ENCODE measurements around the gene RNLS. TPM values are rescaled to one million over a fixed set of nuclear protein-coding genes. Genes with fewer than 3 reads are reported as not detected.

RNLS gene
- total RNA-seq, 1 donor from 2014 or later: 13.3 TPM

- no peaks in the 10 kb centered on the region for H3K27me3 ChIP-seq
- intact Hi-C loops (cut with DNase I): no loop called here
- peaks cover 24% of the 10 kb centered on the region for H3K4me1 ChIP-seq
- H3K4me3 ChIP-seq: no peak overlapping the region
- no peaks in the 10 kb centered on the region for H3K36me3 ChIP-seq
- H3K9me3 ChIP-seq: no peaks in the 10 kb centered on the region
- TF ChIP-seq POLR2A (IDR thresholded peaks at IDR 0.05) (no peak), POLR2AphosphoS5 (IDR thresholded peaks at IDR 0.05; ENCODE audit: insufficient read depth in 1 of 2, low read depth in 1 of 2) (peak in 1 of 2 donors; percentile 54)
- no peak for DNase-seq (ENCODE audit: extremely low spot score in 2 of 2)
- H3K27ac ChIP-seq: no peak overlapping the region
These were observed 108.9 kb downstream of the RNLS start for GRCh38 chr10:88473989-88474883.

- Histone ChIP-seq H3K27me3 (no peaks in the 10 kb centered on the region), H3K27ac (no peak overlapping the region), H3K36me3 (no peaks in the 10 kb centered on the region), H3K4me1 (peaks cover 28% of the 10 kb centered on the region), H3K9me3 (no peaks in the 10 kb centered on the region), H3K4me3 (no peak overlapping the region)
- DNase-seq (ENCODE audit: extremely low spot score in 2 of 2): no peak
- intact Hi-C loops (cut with DNase I): no loop called here
- TF ChIP-seq POLR2AphosphoS5 (IDR thresholded peaks at IDR 0.05; ENCODE audit: insufficient read depth in 1 of 2, low read depth in 1 of 2): no peak
- TF ChIP-seq POLR2A (IDR thresholded peaks at IDR 0.05): no peak
- TF ChIP-seq CTCF (IDR thresholded peaks at IDR 0.05): no peak
These were observed 110.6 kb downstream of the RNLS start for GRCh38 chr10:88472540-88472939.

- Histone ChIP-seq H3K9me3 (no peaks in the 10 kb centered on the region), H3K4me1 (peaks cover 30% of the 10 kb centered on the region), H3K27me3 (no peaks in the 10 kb centered on the region), H3K4me3 (no peak overlapping the region), H3K27ac (no peak overlapping the region), H3K36me3 (no peaks in the 10 kb centered on the region)
- no peak for DNase-seq (ENCODE audit: extremely low spot score in 2 of 2)
- intact Hi-C loops (cut with DNase I): no loop called here
- TF ChIP-seq POLR2AphosphoS5 (IDR thresholded peaks at IDR 0.05; ENCODE audit: insufficient read depth in 1 of 2, low read depth in 1 of 2) (no peak), CTCF (IDR thresholded peaks at IDR 0.05) (no peak), POLR2A (IDR thresholded peaks at IDR 0.05) (no peak)
These were observed 111.2 kb downstream of the RNLS start for GRCh38 chr10:88471899-88472298.

GRCh38 chr10:88467835-88468485 is 115.2 kb downstream of the RNLS start:
- intact Hi-C loops (cut with DNase I): no loop called here
- TF ChIP-seq CTCF (IDR thresholded peaks at IDR 0.05): no peak
- no peak for TF ChIP-seq POLR2A (IDR thresholded peaks at IDR 0.05)
- no peak for TF ChIP-seq POLR2AphosphoS5 (IDR thresholded peaks at IDR 0.05; ENCODE audit: insufficient read depth in 1 of 2, low read depth in 1 of 2)

GRCh38 chr10:88466786-88467185 is 116.3 kb downstream of the RNLS start:
- no peak for DNase-seq (ENCODE audit: extremely low spot score in 2 of 2)
- Histone ChIP-seq H3K9me3 (no peaks in the 10 kb centered on the region), H3K27me3 (no peaks in the 10 kb centered on the region), H3K4me3 (no peak overlapping the region), H3K4me1 (peaks cover 14% of the 10 kb centered on the region), H3K27ac (no peak overlapping the region), H3K36me3 (no peaks in the 10 kb centered on the region)
- intact Hi-C loops (cut with DNase I): no loop called here
- TF ChIP-seq POLR2AphosphoS5 (IDR thresholded peaks at IDR 0.05; ENCODE audit: insufficient read depth in 1 of 2, low read depth in 1 of 2) (no peak), POLR2A (IDR thresholded peaks at IDR 0.05) (no peak)

More at GRCh38 chr10:88467835-88468485, 115.2 kb downstream of the RNLS start:
- DNase-seq (ENCODE audit: extremely low spot score in 2 of 2): no peak
- Histone ChIP-seq H3K36me3 (no peaks in the 10 kb centered on the region), H3K27ac (no peak overlapping the region), H3K9me3 (no peaks in the 10 kb centered on the region), H3K27me3 (no peaks in the 10 kb centered on the region), H3K4me3 (no peak overlapping the region), H3K4me1 (peaks cover 14% of the 10 kb centered on the region)

Measured in vagina (tissue), 2 donors.